Duodenal mucosa (tissue), 2 donors: ENCODE measurements around the gene PLEKHM3.

ENCODE experiments used
- H3K27ac ChIP-seq: one replicate; pipeline ENCODE4 v1.7.0; 2013; ENCODE audit warnings: low read depth, low read length
- H3K27me3 ChIP-seq, 2 donors: one replicate each; pipeline ENCODE4 v1.7.0; 2013; ENCODE audit warnings: low read length in 2 of 2, control low read depth in 1 of 2; ENCODE audit not compliant: insufficient read depth in 2 of 2, control insufficient read depth in 1 of 2
- H3K36me3 ChIP-seq, 2 donors: one replicate each; pipeline ENCODE4 v1.7.0; 2013; ENCODE audit warnings: low read length in 2 of 2, control low read depth in 1 of 2; ENCODE audit not compliant: insufficient read depth in 2 of 2, control insufficient read depth in 1 of 2
- H3K4me1 ChIP-seq, 2 donors: one replicate each; pipeline ENCODE4 v1.7.0; 2013; ENCODE audit warnings: low read length in 2 of 2, control low read depth in 1 of 2; ENCODE audit not compliant: insufficient read depth in 2 of 2, control insufficient read depth in 1 of 2
- H3K4me3 ChIP-seq, 2 donors: one replicate each; pipeline ENCODE4 v1.7.0; 2013; ENCODE audit warnings: low read length in 2 of 2, low read depth in 1 of 2
- H3K9ac ChIP-seq, 2 donors: one replicate each; pipeline ENCODE4 v1.7.0; 2013; ENCODE audit warnings: low read length in 2 of 2, low read depth in 1 of 2
- H3K9me3 ChIP-seq, 2 donors: one replicate each; pipeline ENCODE4 v1.7.0; 2013; ENCODE audit warnings: low read length in 2 of 2, control low read depth in 1 of 2; ENCODE audit not compliant: control insufficient read depth in 1 of 2

Gene PLEKHM3

GRCh38 chr2:208057108-208057507, 31.8 kb upstream of the PLEKHM3 start:
- Histone ChIP-seq H3K36me3 (no peaks in the 10 kb centered on the region), H3K4me3 (no peak overlapping the region), H3K4me1 (no peaks in the 10 kb centered on the region), H3K9ac (no peak overlapping the region), H3K27me3 (no peaks in the 10 kb centered on the region), H3K9me3 (no peaks in the 10 kb centered on the region), H3K27ac (no peak overlapping the region)

- Histone ChIP-seq H3K9ac (no peak overlapping the region), H3K27ac (no peak overlapping the region), H3K4me3 (no peak overlapping the region), H3K9me3 (no peaks in the 10 kb centered on the region), H3K27me3 (no peaks in the 10 kb centered on the region), H3K36me3 (no peaks in the 10 kb centered on the region), H3K4me1 (peaks cover 3 to 28% of the 10 kb centered on the region in 2 donors)
These were observed 24.1 kb upstream of the PLEKHM3 start for GRCh38 chr2:208049441-208049840.

GRCh38 chr2:208049006-208049405, 23.7 kb upstream of the PLEKHM3 start:
- no peaks in the 10 kb centered on the region for H3K9me3 ChIP-seq
- no peak overlapping the region for H3K27ac ChIP-seq
- no peak overlapping the region for H3K4me3 ChIP-seq
- peaks cover 3 to 28% of the 10 kb centered on the region in 2 donors for H3K4me1 ChIP-seq
- H3K27me3 ChIP-seq, result no peaks in the 10 kb centered on the region
- H3K36me3 ChIP-seq, result no peaks in the 10 kb centered on the region
- no peak overlapping the region for H3K9ac ChIP-seq

- Histone ChIP-seq H3K9me3 (no peaks in the 10 kb centered on the region), H3K9ac (peak overlapping the region in 1 of 2 donors; percentile 18), H3K27ac (no peak overlapping the region), H3K4me1 (peaks cover 3 to 28% of the 10 kb centered on the region in 2 donors), H3K4me3 (no peak overlapping the region), H3K27me3 (no peaks in the 10 kb centered on the region), H3K36me3 (no peaks in the 10 kb centered on the region)
These were observed 22.5 kb upstream of the PLEKHM3 start for GRCh38 chr2:208047840-208048239.

- no peaks in the 10 kb centered on the region for H3K27me3 ChIP-seq
- H3K36me3 ChIP-seq, result no peaks in the 10 kb centered on the region
- H3K9me3 ChIP-seq, result no peaks in the 10 kb centered on the region
- H3K4me1 ChIP-seq, result peaks cover 3 to 28% of the 10 kb centered on the region in 2 donors
- H3K9ac ChIP-seq, result no peak overlapping the region
- no peak overlapping the region for H3K4me3 ChIP-seq
- no peak overlapping the region for H3K27ac ChIP-seq
These were observed 21.4 kb upstream of the PLEKHM3 start for GRCh38 chr2:208046686-208047085.

- Histone ChIP-seq H3K9ac (no peak overlapping the region), H3K36me3 (no peaks in the 10 kb centered on the region), H3K27ac (no peak overlapping the region), H3K27me3 (no peaks in the 10 kb centered on the region), H3K4me3 (no peak overlapping the region), H3K9me3 (no peaks in the 10 kb centered on the region), H3K4me1 (peaks cover 0 to 3% of the 10 kb centered on the region in 2 donors)
These were observed 17.1 kb upstream of the PLEKHM3 start for GRCh38 chr2:208042450-208042849.

- Histone ChIP-seq H3K4me1 (no peaks in the 10 kb centered on the region), H3K9me3 (no peaks in the 10 kb centered on the region), H3K27ac (no peak overlapping the region), H3K4me3 (no peak overlapping the region), H3K36me3 (no peaks in the 10 kb centered on the region), H3K27me3 (no peaks in the 10 kb centered on the region), H3K9ac (no peak overlapping the region)
These were observed 16.7 kb upstream of the PLEKHM3 start for GRCh38 chr2:208042041-208042440.

GRCh38 chr2:208040199-208041171, 15.2 kb upstream of the PLEKHM3 start:
- H3K36me3 ChIP-seq, result no peaks in the 10 kb centered on the region
- no peaks in the 10 kb centered on the region for H3K9me3 ChIP-seq
- no peaks in the 10 kb centered on the region for H3K4me1 ChIP-seq
- H3K4me3 ChIP-seq, result no peak overlapping the region
- H3K27me3 ChIP-seq, result no peaks in the 10 kb centered on the region
- no peak overlapping the region for H3K27ac ChIP-seq
- H3K9ac ChIP-seq, result no peak overlapping the region

- no peaks in the 10 kb centered on the region for H3K4me1 ChIP-seq
- no peaks in the 10 kb centered on the region for H3K36me3 ChIP-seq
- no peak overlapping the region for H3K27ac ChIP-seq
These were observed 14.2 kb upstream of the PLEKHM3 start for GRCh38 chr2:208039376-208040110.

More at GRCh38 chr2:208039376-208040110, 14.2 kb upstream of the PLEKHM3 start:
- no peak overlapping the region for H3K9ac ChIP-seq
- peaks cover 0 to 3% of the 10 kb centered on the region in 2 donors for H3K9me3 ChIP-seq
- no peak overlapping the region for H3K4me3 ChIP-seq
- no peaks in the 10 kb centered on the region for H3K27me3 ChIP-seq
